Activated T-cell treated with anti-CD3 and anti-CD28 coated beads, Interleukin-2, amount 50 U/mL, for 24 hours (primary cell): ENCODE measurements around the gene ATP13A3.
A peak's percentile ranks its signal among the peaks of the same experiment; 100 is the strongest.

ENCODE experiments used
- DNase-seq: peaks from one replicate; pipeline ENCODE4 v3.0.0-alpha.2; 2020
- H3K27ac Mint-ChIP-seq: 2 replicates; pipeline ENCODE4 v1.8.0; 2020; ENCODE audit warnings: mild to moderate bottlenecking, mixed read lengths
- H3K27me3 Mint-ChIP-seq: 2 replicates; pipeline ENCODE4 v1.8.0; 2020; ENCODE audit warnings: mixed read lengths
- H3K36me3 Mint-ChIP-seq: 2 replicates; pipeline ENCODE4 v1.8.0; 2020; ENCODE audit warnings: low read depth, mixed read lengths
- H3K4me1 Mint-ChIP-seq: 2 replicates; pipeline ENCODE4 v1.8.0; 2020; ENCODE audit warnings: low read depth, mixed read lengths
- H3K4me3 Mint-ChIP-seq: 2 replicates; pipeline ENCODE4 v1.8.0; 2020; ENCODE audit warnings: mild to moderate bottlenecking, moderate library complexity, mixed read lengths
- H3K9me3 Mint-ChIP-seq: 2 replicates; pipeline ENCODE4 v1.8.0; 2020; ENCODE audit warnings: mixed read lengths

ATP13A3 gene

DNA sequence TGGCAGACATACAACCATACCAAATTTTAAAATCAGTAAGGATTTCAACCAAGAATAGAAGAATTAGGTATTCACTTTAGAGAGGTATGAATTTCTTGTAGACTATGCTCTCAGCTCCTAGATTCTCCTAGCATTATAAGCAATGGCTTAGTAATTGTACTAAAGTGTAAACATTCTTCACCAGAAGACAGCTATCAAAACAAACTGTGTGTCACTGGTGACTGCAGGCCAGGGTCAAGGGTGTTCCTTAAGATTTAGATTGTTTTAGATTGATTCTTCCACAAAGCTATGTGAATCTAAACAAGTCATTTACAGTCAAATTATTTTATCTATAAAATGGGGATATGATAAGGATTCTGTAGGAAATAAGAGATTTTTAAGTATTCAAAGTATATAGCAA lies 64.6 kb downstream of the ATP13A3 start:
- no peak for DNase-seq

GRCh38 chr3:194418671-194419070 lies 68.1 kb downstream of the ATP13A3 start:
- H3K27ac Mint-ChIP-seq: no peak overlapping the region
- no peaks in the 10 kb centered on the region for H3K27me3 Mint-ChIP-seq

More for the DNA sequence above, 64.6 kb downstream of the ATP13A3 start:
- Mint-ChIP-seq H3K9me3 (no peaks in the 10 kb centered on the region), H3K4me3 (no peak overlapping the region), H3K4me1 (no peaks in the 10 kb centered on the region), H3K36me3 (peaks cover 88% of the 10 kb centered on the region), H3K27ac (no peak overlapping the region), H3K27me3 (no peaks in the 10 kb centered on the region)

DNA sequence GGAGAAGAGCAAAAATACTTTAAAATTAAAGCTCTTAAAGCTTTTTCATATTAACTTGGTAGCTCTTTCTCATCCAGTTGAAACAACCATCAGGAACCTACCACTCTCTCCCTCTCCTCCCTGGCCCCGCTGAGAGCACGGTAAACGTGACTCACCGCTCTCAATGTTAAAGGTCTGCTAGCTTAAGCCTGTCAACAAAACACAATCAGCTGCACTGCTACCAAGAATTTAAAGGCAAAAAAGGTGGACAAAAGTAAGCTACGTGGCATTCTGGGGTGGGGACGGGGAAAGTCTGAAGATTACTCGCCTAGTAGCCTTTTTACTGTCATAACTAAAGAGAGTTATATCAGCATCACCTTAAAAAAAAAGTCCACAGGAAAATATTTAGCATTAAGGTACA lies 79.4 kb downstream of the ATP13A3 start:
- no peak for DNase-seq
- H3K4me3 Mint-ChIP-seq: no peak overlapping the region
- peaks cover 11% of the 10 kb centered on the region for H3K4me1 Mint-ChIP-seq
- H3K36me3 Mint-ChIP-seq: peaks cover 86% of the 10 kb centered on the region
- no peaks in the 10 kb centered on the region for H3K9me3 Mint-ChIP-seq
- H3K27ac Mint-ChIP-seq: peak overlapping the region; percentile 81
- H3K27me3 Mint-ChIP-seq: no peaks in the 10 kb centered on the region

More at GRCh38 chr3:194418671-194419070, 68.1 kb downstream of the ATP13A3 start:
- peaks cover 87% of the 10 kb centered on the region for H3K36me3 Mint-ChIP-seq
- H3K9me3 Mint-ChIP-seq: no peaks in the 10 kb centered on the region
- DNase-seq: no peak
- no peak overlapping the region for H3K4me3 Mint-ChIP-seq
- no peaks in the 10 kb centered on the region for H3K4me1 Mint-ChIP-seq

- DNase-seq: no peak
These were observed 81.0 kb downstream of the ATP13A3 start for GRCh38 chr3:194405766-194406165.

GRCh38 chr3:194404365-194405140 lies 82.2 kb downstream of the ATP13A3 start:
- Mint-ChIP-seq H3K36me3 (peaks cover 59% of the 10 kb centered on the region), H3K4me1 (peaks cover 17% of the 10 kb centered on the region), H3K27me3 (no peaks in the 10 kb centered on the region), H3K27ac (no peak overlapping the region), H3K4me3 (no peak overlapping the region), H3K9me3 (no peaks in the 10 kb centered on the region)
- no peak for DNase-seq

More at GRCh38 chr3:194405766-194406165, 81.0 kb downstream of the ATP13A3 start:
- no peak overlapping the region for H3K4me3 Mint-ChIP-seq
- H3K9me3 Mint-ChIP-seq: no peaks in the 10 kb centered on the region
- no peaks in the 10 kb centered on the region for H3K27me3 Mint-ChIP-seq
- H3K4me1 Mint-ChIP-seq: peaks cover 11% of the 10 kb centered on the region
- H3K27ac Mint-ChIP-seq: peak overlapping the region; percentile 48
- peaks cover 71% of the 10 kb centered on the region for H3K36me3 Mint-ChIP-seq

DNA sequence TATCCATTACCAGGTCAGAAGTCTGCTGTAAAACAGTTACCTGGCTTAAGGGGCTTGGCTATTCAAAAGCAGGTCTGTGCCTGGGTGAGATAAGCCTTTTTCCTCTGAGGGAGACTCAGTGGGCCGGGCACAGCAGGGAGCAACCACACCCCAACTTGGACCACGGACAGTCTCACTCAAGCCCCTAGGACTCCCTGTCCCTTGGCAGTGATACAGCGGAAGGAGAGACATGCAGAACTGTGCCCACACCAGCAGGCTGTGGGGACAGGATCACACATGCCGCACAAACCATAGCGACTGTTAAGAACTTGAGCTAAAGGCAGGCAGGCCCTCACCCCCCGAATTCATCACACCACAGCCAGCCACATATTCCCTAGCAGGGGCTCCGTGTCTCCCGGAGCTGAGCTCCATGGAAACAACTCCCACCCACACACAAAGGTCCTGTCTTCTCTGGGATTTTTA lies 84.9 kb downstream of the ATP13A3 start:
- Mint-ChIP-seq H3K9me3 (no peaks in the 10 kb centered on the region), H3K27me3 (peaks cover 21% of the 10 kb centered on the region), H3K36me3 (peaks cover 38% of the 10 kb centered on the region), H3K4me1 (peaks cover 41% of the 10 kb centered on the region), H3K4me3 (no peak overlapping the region), H3K27ac (no peak overlapping the region)
- DNase-seq: no peak

- Mint-ChIP-seq H3K27me3 (peaks cover 24% of the 10 kb centered on the region), H3K4me1 (peaks cover 45% of the 10 kb centered on the region), H3K9me3 (no peaks in the 10 kb centered on the region), H3K4me3 (no peak overlapping the region), H3K27ac (no peak overlapping the region), H3K36me3 (peaks cover 33% of the 10 kb centered on the region)
- DNase-seq: no peak
These were observed 85.5 kb downstream of the ATP13A3 start for GRCh38 chr3:194401346-194401745.

DNA sequence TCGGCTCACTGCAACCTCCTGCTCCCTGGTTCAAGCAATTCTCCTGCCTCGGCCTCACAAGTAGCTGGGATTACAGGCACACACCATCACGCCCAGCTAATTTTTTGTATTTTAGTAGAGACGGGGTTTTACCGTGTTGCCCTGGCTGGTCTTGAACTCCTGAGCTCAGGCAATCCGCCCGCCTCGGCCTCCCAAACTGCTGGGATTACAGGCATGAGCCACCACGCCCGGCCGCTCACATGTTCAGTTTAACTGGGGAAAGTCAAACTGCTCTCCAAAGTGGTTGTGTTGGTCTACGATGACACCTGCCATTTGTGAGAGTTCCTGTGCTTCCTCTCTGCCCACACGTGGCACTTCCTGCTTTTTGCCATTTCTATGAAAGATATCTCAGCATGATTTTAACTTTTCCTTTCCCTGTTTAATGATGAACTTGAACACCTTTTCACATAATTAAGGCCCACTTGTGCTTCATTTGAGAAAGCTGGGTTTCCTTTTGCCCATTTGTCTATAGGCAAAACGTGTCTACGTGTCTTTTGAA lies 86.9 kb downstream of the ATP13A3 start:
- Mint-ChIP-seq H3K27ac (no peak overlapping the region), H3K27me3 (peaks cover 28% of the 10 kb centered on the region), H3K4me3 (no peak overlapping the region), H3K4me1 (peaks cover 58% of the 10 kb centered on the region), H3K36me3 (peaks cover 19% of the 10 kb centered on the region), H3K9me3 (no peaks in the 10 kb centered on the region)
- no peak for DNase-seq

DNA sequence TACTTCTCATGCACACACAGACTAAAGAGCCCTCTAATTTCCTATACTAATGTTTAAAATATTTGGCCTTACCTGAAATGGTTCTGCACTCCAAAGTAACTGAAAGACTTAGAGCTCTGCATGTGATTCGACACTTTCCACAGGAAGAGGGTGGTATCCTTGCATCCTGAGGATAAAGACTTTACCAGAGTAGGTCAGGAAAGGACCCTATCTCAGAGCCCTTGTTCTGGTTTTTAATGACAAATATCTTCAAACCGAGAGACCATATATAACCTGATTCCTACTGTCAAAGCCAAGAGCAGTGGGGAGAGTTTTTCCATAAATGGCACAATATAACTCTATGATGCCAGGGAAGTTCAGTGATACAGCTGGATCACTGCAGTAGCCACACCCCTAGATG lies 87.6 kb downstream of the ATP13A3 start, which contains the start of gene GP5:
GP5 (minus strand) TSS at position 101 of the 400 bp plus-strand sequence. CDS start 984 bp downstream, outside the sequence.
- Mint-ChIP-seq H3K27ac (no peak within 1 kb of the TSS), H3K27me3 (peaks cover 28% of the 10 kb centered on the region), H3K9me3 (no peaks in the 10 kb centered on the region), H3K36me3 (peaks cover 11% of the 10 kb centered on the region), H3K4me1 (peaks cover 57% of the 10 kb centered on the region), H3K4me3 (peak within 1 kb of the TSS; percentile 76)
- no peak for DNase-seq

GRCh38 chr3:194397757-194398312 lies 89.0 kb downstream of the ATP13A3 start:
- peaks cover 28% of the 10 kb centered on the region for H3K27me3 Mint-ChIP-seq
- H3K27ac Mint-ChIP-seq: peak overlapping the region; percentile 55
- DNase-seq: peak; percentile 55
- peak overlapping the region; percentile 76 for H3K4me3 Mint-ChIP-seq
- H3K9me3 Mint-ChIP-seq: no peaks in the 10 kb centered on the region
- peaks cover 57% of the 10 kb centered on the region for H3K4me1 Mint-ChIP-seq
- peaks cover under 1% of the 10 kb centered on the region for H3K36me3 Mint-ChIP-seq

DNA sequence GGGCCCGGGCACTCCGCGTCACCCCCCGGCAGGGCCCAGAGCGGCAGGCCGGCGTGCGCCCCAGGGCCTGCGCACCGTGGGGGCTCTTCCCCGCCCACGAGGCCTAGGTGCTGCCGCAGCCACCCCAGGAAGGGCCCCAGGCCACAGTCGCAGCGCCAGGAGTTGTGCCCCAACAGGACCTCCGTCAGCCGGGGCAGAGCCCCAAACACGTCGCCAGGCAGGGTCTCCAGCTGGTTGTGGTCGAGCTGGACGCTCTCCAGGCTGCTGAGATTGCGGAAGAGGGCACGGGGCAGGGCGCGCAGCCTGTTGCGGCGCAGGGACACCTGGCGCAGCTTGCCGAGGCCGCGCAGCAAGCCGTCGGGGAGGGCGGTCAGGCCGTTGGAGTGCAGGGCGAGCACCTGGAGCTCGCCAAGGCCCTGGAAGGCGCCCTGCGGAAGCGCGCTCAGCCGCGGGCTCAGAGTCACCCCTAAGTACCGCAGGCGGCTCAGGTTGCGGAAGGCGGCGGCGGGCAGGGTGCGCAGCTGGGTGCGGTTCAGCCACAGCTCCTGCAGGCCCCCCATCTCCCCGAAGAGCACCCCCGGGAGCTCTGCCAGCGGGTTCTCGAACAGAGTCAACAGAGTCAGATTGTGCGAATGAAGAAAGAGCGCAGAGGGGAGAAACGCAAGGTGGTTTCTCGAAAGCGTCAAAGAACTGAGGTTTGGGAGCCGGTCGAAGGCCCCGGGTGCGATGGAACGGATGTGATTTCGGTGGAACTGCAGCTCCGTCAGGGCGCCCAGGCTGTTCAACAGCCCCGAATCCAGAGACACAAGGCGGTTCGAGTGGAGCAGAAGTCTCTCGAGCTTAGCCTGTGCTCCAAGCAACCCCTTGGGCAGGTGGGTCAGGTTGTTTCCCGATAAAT lies 89.7 kb downstream of the ATP13A3 start:
- peaks cover 57% of the 10 kb centered on the region for H3K4me1 Mint-ChIP-seq
- peak; percentile 59 for DNase-seq
- H3K27me3 Mint-ChIP-seq: peaks cover 28% of the 10 kb centered on the region
- peak overlapping the region; percentile 55 for H3K27ac Mint-ChIP-seq
- H3K4me3 Mint-ChIP-seq: peak overlapping the region; percentile 76
- no peaks in the 10 kb centered on the region for H3K9me3 Mint-ChIP-seq
- H3K36me3 Mint-ChIP-seq: no peaks in the 10 kb centered on the region

DNA sequence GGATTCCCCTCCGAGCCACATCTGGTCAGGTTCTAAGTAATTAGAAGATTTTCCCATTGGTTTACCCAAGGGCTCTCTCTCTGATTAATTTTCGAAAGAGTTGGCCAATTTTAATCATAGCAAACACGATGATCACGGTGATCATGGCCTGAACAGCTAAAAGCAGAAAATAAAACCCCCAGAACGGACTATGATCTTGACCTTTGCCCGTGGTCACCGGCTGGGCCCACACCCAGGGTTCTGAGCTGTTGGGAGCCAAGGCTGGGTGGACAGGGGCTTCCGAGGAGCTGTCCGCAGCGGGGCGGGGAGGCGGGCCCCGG lies 90.3 kb downstream of the ATP13A3 start:
- DNase-seq: no peak
- H3K27me3 Mint-ChIP-seq: peaks cover 28% of the 10 kb centered on the region
- peak overlapping the region; percentile 40 for H3K4me3 Mint-ChIP-seq
- no peaks in the 10 kb centered on the region for H3K36me3 Mint-ChIP-seq
- peaks cover 57% of the 10 kb centered on the region for H3K4me1 Mint-ChIP-seq
- no peaks in the 10 kb centered on the region for H3K9me3 Mint-ChIP-seq
- peak overlapping the region; percentile 56 for H3K27ac Mint-ChIP-seq

GRCh38 chr3:194395778-194396538 lies 90.8 kb downstream of the ATP13A3 start:
- Mint-ChIP-seq H3K36me3 (no peaks in the 10 kb centered on the region), H3K27ac (peak overlapping the region; percentile 56), H3K4me3 (peak overlapping the region; percentile 40), H3K27me3 (peaks cover 28% of the 10 kb centered on the region), H3K9me3 (peaks cover 1% of the 10 kb centered on the region), H3K4me1 (peaks cover 57% of the 10 kb centered on the region)
- DNase-seq: peak; percentile 64

DNA sequence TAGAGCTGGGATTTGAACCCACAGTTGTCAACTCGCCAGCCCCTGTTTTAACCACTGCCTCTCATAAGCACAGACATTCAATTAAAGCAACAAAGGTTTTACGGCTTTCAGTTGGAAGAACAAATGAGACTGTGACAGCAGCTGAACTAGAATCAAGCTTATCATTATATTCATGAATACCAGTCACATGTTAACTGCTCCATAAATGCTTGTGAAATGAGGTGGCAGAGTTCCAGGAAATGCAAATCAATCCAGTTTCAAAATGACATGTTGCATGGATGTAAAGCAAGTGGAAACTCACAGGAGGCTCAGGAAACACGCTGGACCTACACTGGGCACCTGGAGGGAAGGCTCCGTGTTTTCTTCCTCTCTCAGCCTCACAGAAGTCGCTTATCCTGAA lies 91.6 kb downstream of the ATP13A3 start:
- no peak overlapping the region for H3K27ac Mint-ChIP-seq
- no peak overlapping the region for H3K4me3 Mint-ChIP-seq
- peaks cover 28% of the 10 kb centered on the region for H3K27me3 Mint-ChIP-seq
- no peaks in the 10 kb centered on the region for H3K36me3 Mint-ChIP-seq
- H3K9me3 Mint-ChIP-seq: peaks cover 7% of the 10 kb centered on the region
- H3K4me1 Mint-ChIP-seq: peaks cover 57% of the 10 kb centered on the region
- DNase-seq: no peak
